Measurements from ENCODE around the gene HNRNPL.

DNA sequence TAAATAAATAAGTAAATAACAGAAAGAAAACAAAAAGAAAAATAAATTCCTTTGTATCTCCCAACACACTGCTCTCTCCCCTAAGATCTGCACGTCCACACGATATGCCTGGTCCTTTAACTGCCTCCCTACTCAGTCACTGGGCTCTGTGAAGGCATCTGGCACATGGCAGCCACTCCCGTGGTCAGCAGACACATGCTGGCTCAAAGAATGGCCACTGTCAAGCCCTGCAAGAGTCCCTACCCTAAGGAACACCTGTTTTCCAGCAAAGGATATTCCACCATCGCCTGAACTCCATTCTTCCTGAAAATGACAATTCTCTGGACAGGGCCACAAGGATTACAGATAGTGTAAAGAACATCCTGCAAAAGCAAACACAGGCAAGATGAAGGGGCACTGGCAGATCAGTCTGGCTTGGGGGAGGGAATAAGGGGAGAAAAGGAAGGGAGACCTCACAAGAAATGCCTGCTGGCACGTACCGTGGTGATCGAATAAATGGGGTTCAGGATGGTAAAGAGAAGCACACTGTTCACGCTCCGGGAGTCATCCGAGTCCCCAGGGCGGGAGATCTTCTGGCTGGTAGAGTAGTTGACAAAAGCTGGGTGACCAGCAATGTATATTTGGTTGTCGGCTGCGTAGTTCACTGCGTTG lies 4.3 kb downstream of the HNRNPL start:
- no peak for TF ChIP-seq SUZ12 (IDR thresholded peaks at IDR 0.05; ENCODE audit: extremely low read depth, insufficient read depth, insufficient read length)
- no peak for TF ChIP-seq ZNF274 (IDR thresholded peaks at IDR 0.05; ENCODE audit: low read depth, low read length)
